ENCODE data around the gene RAB1B. TPM values are rescaled to one million over a fixed set of nuclear protein-coding genes. Genes with fewer than 3 reads are reported as not detected.
"Not testable (repeated sequence)": the region's sequence is repeated elsewhere in the genome, so short reads cannot be mapped to it uniquely, and the experiment has no call there.

The RAB1B gene
- total RNA-seq, 1 donor from 2014 or later, result 85.4 TPM

GRCh38 chr11:66274219-66274618 lies 5.8 kb downstream of the RAB1B start:
- Mint-ChIP-seq H3K27ac (ENCODE audit: unreplicated experiment) (no peak overlapping the region), H3K4me1 (ENCODE audit: low read depth, unreplicated experiment) (no peaks in the 10 kb centered on the region), H3K9me3 (ENCODE audit: unreplicated experiment) (peaks cover 4% of the 10 kb centered on the region), H3K27me3 (ENCODE audit: unreplicated experiment) (peaks cover 16% of the 10 kb centered on the region), H3K4me3 (ENCODE audit: unreplicated experiment) (no peak overlapping the region), H3K36me3 (ENCODE audit: unreplicated experiment) (peaks cover 4% of the 10 kb centered on the region)
- no peak for TF ChIP-seq CTCF (IDR thresholded peaks at IDR 0.05; ENCODE audit: partially characterized antibody, unreplicated experiment)
- DNase-seq, result no peak

- Mint-ChIP-seq H3K4me1 (ENCODE audit: low read depth, unreplicated experiment) (peaks cover 3% of the 10 kb centered on the region), H3K4me3 (ENCODE audit: unreplicated experiment) (no peak overlapping the region), H3K9me3 (ENCODE audit: unreplicated experiment) (peaks cover 3% of the 10 kb centered on the region), H3K36me3 (ENCODE audit: unreplicated experiment) (peaks cover 4% of the 10 kb centered on the region), H3K27ac (ENCODE audit: unreplicated experiment) (no peak overlapping the region), H3K27me3 (ENCODE audit: unreplicated experiment) (peaks cover 15% of the 10 kb centered on the region)
- no peak for DNase-seq
- TF ChIP-seq CTCF (IDR thresholded peaks at IDR 0.05; ENCODE audit: partially characterized antibody, unreplicated experiment), result no peak
Measured at GRCh38 chr11:66275396-66275795, 7.0 kb downstream of the RAB1B start.

- H3K4me1 Mint-ChIP-seq (ENCODE audit: low read depth, unreplicated experiment), result peaks cover 6% of the 10 kb centered on the region
- peaks cover 16% of the 10 kb centered on the region for H3K27me3 Mint-ChIP-seq (ENCODE audit: unreplicated experiment)
- H3K4me3 Mint-ChIP-seq (ENCODE audit: unreplicated experiment), result no peak overlapping the region
Measured at GRCh38 chr11:66275984-66276612, 7.7 kb downstream of the RAB1B start.

GRCh38 chr11:66276619-66277018 lies 8.2 kb downstream of the RAB1B start:
- not testable (repeated sequence) for H3K36me3 Mint-ChIP-seq (ENCODE audit: unreplicated experiment); H3K4me3 Mint-ChIP-seq (ENCODE audit: unreplicated experiment)
- H3K4me1 Mint-ChIP-seq (ENCODE audit: low read depth, unreplicated experiment), result peaks cover 11% of the 10 kb centered on the region

More at GRCh38 chr11:66275984-66276612, 7.7 kb downstream of the RAB1B start:
- TF ChIP-seq CTCF (IDR thresholded peaks at IDR 0.05; ENCODE audit: partially characterized antibody, unreplicated experiment), result no peak
- Mint-ChIP-seq H3K27ac (ENCODE audit: unreplicated experiment) (no peak overlapping the region), H3K9me3 (ENCODE audit: unreplicated experiment) (peaks cover 5% of the 10 kb centered on the region), H3K36me3 (ENCODE audit: unreplicated experiment) (peaks cover 4% of the 10 kb centered on the region)
- DNase-seq, result no peak

GRCh38 chr11:66277064-66277463 lies 8.6 kb downstream of the RAB1B start:
- H3K4me1 Mint-ChIP-seq (ENCODE audit: low read depth, unreplicated experiment), result peaks cover 16% of the 10 kb centered on the region
- H3K9me3 Mint-ChIP-seq (ENCODE audit: unreplicated experiment), result peaks cover 10% of the 10 kb centered on the region
- H3K36me3 Mint-ChIP-seq (ENCODE audit: unreplicated experiment); H3K27ac Mint-ChIP-seq (ENCODE audit: unreplicated experiment); DNase-seq: not testable (repeated sequence)
- peaks cover 17% of the 10 kb centered on the region for H3K27me3 Mint-ChIP-seq (ENCODE audit: unreplicated experiment)
- peak overlapping the region; percentile 25 for H3K4me3 Mint-ChIP-seq (ENCODE audit: unreplicated experiment)

More at GRCh38 chr11:66276619-66277018, 8.2 kb downstream of the RAB1B start:
- not testable (repeated sequence) for H3K27ac Mint-ChIP-seq (ENCODE audit: unreplicated experiment); DNase-seq
- Mint-ChIP-seq H3K27me3 (ENCODE audit: unreplicated experiment) (peaks cover 18% of the 10 kb centered on the region), H3K9me3 (ENCODE audit: unreplicated experiment) (peaks cover 10% of the 10 kb centered on the region)
